Activated T-helper 1 cell treated with Interleukin-2 at 50 U/mL for 16 hours (primary cell): ENCODE results near the gene GHITM.
A peak's percentile ranks its signal among the peaks of the same experiment; 100 is the strongest.
"Not testable (repeated sequence)": the region's sequence is repeated elsewhere in the genome, so short reads cannot be mapped to it uniquely, and the experiment has no call there.

Experiments
- DNase-seq: peaks from one replicate; pipeline ENCODE4 v3.0.0-alpha.2; 2020; ENCODE audit warnings: low read depth

Gene GHITM

DNA sequence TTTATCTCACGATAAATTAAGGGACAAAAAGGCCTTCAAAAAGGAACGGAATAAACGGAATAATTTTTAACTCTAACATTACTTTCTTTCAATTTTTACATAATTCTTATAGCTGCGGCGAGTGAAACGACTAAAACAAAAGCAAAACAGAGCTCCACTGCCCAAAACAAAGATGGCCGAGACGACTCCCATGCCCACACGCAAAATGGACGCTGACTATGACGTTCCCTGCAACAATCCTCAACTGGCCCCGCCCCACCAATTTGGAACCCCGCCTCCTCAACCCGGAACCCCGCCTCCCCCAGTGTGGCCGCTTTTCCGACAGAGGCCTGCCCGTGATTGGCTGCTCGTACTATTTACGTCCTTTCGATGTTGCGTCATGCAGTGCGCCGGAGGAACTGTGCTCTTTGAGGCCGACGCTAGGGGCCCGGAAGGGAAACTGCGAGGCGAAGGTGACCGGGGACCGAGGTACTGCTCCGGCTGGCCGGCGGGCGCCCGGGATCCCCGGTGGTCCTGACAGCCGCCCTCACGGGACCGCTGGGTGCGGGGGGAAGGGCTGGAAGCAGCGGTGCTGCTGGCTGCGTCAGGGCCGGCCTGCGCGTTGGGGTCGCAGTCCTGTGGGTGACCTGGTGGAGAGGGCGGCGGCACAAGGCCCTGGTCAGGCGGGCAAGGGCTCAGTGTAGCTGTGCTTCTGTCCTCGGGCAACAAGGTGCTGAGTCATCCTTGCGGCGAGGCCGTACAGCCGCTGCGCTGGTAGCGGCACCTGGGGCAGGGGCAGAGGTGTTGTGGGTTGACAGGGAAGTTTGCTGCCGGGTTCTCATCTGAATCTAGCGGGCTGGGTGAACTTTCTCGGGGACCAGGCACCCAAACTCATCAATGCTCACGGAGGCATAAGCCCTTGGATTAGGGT lies at the start of gene GHITM:
Gene GHITM, plus strand, starts transcription at position 384 of the 910 bp plus-strand sequence. CDS start 1,992 bp downstream, outside the sequence.
- peak; percentile 98 for DNase-seq

- DNase-seq, result no peak
These were observed 43.4 kb upstream of the GHITM start for GRCh38 chr10:84095811-84096497.

DNA sequence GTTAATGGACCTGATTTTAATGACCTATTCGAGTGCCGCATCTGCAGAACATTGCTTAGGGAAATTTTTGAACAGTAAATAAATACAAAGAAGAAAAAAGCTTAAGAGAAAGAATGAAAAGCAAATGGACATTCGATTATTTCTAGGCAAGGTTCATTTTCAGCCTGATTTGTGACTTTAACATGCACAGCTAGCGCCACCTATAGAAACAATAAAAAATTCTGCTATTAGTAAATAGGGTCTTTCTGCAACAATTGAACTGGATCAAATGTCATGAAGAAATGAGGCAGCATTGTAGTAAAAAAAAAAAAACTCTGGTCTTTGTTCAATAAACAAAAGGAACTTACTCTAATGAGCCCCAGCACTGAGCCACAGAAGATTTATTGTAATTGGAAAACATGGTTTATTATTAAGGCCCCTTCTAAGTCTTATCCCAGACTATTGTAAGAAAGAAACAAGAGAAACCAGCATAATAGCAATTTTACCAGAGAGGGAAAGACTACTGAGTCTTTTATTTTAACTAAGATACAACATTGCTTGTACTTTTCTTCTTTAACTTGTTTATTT lies 41.4 kb upstream of the GHITM start:
- no peak for DNase-seq

- no peak for DNase-seq
These were observed 40.6 kb upstream of the GHITM start for GRCh38 chr10:84098667-84099066.

DNA sequence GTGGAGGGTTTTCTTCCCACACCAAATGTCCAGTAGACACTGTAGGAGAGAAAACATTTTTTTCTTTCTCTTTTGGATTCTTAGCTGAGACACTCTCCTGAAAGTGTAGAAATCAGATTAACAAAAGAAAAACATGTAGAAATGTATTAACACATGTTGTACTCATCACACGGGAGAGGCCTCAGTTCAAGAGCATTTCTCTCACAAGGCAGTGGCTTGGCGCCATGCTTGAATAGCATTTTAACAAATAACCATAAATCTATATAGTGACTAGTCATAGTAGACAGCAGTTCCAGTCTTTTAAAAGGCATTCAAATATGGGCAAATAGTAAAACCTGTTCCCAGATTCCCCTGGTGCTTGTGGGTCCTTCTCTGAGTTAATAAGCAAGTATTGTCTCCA lies 38.3 kb upstream of the GHITM start:
- no peak for DNase-seq

DNA sequence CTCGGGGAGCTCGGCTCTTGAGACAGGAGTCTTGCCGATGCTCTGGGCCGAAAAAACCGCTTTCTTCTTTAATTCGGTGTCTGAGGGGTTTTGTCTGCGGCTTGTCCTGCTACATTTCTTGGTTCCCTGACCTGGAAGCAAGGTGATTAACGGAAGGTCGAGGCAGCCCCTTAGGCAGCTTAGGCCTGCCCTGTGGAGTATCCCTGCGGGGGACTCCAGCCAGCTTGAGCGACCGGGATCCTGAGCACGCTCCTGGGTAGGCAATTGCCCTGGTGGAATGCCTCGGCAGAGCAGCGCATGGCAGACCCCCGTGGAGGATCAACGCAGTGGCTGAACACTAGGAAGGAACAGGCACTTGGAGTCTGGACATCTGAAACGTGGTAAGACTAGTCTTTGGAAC lies 30.5 kb upstream of the GHITM start:
- no peak for DNase-seq

GRCh38 chr10:84109772-84110171 lies 29.5 kb upstream of the GHITM start:
- not testable (repeated sequence) for DNase-seq

DNA sequence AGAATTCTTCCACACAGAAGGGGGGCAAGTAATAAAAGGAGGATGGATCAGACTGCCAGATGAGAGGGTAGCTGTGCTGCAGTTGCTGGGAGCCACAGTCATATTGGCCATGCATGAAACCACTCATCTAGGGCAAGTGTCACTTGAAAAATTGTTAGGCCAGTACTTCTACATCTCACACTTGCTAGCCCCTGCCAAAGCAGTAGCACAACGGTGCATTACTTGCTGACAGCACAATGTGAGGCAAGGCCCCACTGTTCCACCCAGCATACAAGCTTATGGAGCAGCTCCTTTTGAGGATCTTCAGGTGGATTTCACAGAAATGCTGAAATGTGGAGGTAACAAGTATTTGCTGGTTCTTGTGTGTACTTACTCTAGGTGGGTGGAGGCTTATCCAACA lies 25.8 kb upstream of the GHITM start:
- DNase-seq, result not testable (repeated sequence)

- no peak for DNase-seq
These were observed 25.1 kb upstream of the GHITM start for GRCh38 chr10:84114088-84114667.

DNA sequence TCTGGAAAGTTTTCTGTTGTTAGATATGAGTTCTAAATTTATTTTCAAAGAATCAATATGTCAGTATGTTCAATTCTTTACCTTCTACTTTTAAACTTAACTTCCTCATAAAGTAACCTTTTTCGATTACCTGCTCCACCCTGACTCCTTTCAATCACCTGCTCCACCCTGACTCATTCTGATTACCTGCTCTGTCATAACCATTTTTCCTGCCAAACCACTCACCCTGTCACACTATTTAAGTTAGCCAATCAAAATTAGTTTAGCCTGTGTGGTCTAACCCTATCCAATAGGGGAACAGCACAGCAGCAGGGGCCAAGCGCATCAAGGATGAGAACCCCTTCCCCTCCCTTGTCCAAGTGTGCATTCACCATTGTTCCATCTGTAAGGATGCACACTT lies 22.1 kb upstream of the GHITM start:
- DNase-seq, result not testable (repeated sequence)

- no peak for DNase-seq
These were observed 21.5 kb upstream of the GHITM start for GRCh38 chr10:84117686-84118394.

- DNase-seq, result no peak
These were observed 20.8 kb upstream of the GHITM start for GRCh38 chr10:84118395-84119006.

- no peak for DNase-seq
These were observed 15.9 kb upstream of the GHITM start for GRCh38 chr10:84123362-84123761.

DNA sequence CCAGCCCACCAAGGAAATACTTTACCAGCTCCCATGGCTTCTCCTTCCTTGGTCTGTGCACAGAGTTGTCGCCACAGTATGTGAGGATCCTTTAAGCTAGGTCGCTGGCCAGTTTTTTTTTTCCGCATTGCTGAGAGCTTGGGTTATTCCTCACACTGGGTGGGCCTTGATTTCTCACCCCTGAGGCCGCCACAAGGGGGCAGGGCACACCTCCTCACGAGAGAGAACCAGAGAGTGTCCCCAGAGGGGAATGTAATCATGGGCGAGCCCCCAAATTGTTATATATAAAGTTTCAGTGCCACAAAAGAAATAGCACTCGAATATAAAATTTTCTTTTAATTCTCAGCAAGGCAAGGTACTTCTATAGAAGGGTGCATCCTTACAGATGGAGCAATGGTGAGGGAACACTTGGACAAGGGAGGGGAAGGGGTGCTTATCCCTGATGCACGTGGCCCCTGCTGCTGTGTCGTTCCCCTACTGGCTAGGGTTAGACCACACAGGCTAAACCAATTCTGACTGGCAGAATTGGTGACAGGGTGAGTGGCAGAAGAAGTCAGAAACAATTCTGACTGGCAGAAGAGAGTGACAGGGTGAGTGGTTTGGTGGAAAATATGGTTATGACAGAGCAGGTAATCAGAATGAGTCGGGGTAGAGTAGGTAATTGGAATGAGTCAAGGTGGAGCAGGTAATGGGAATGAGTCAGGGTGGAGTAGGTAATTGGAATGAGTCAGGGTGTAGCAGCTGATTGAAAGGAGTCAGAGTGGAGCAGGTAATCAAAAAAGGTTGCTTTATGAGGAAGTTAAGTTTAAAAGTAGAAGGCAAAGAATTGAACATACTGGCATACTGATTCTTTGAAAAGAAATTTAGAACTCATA lies 13.2 kb upstream of the GHITM start:
- not testable (repeated sequence) for DNase-seq

DNA sequence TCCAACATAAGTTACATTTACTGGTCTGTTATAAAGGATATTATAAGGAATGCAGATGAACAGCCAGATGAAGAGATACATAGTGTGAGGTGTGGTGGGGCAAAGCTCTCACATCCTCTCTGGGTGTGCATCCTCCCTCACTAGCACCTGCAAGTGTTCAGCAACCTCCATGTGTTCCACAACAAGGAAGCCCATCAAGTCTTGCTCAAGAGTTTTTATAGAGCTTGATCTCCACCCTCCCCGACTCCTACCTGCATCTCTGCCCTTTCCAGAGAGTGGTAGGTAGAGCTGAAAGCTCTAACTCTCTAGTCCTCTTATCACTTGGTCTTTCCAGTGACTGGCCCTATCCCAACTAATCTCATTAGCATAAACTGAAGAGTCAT lies 12.5 kb upstream of the GHITM start:
- no peak for DNase-seq

GRCh38 chr10:84135836-84136235 lies 3.5 kb upstream of the GHITM start:
- DNase-seq, result no peak

GRCh38 chr10:84137811-84138210 lies 1.5 kb upstream of the GHITM start:
- no peak for DNase-seq

DNA sequence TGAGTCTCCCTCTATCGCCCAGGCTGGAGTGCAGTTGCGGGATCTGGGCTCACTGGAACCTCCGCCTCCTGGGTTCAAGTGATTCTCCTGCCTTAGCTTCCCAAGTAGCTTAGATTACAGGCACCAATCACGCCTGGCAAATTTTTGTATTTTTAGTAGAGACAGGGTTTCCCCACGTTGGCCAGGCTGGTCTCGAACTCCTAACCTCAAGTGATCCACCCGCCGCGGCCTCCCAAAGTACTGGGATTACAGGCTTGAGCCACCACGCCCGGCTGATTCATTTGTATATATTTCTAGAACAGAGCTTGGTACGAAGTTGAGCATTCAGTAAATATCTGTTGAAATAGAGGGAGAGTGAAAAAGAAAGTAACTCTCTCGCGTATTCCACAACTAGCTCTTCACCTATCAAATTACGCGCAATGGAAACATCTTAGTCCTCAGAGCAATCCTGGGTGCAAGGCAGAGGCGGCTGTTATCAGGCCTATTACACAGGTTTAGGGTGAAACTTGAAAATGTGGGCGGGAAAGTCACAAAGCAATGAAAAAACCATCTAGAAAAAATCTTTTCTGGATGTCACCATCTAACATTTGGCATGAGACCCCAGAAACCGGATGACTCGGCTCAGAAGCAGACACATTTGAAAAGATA lies 707 bp upstream of the GHITM start:
- DNase-seq, result peak; percentile 9

GRCh38 chr10:84140036-84140379 lies 699 bp downstream of the GHITM start:
- DNase-seq, result no peak

DNA sequence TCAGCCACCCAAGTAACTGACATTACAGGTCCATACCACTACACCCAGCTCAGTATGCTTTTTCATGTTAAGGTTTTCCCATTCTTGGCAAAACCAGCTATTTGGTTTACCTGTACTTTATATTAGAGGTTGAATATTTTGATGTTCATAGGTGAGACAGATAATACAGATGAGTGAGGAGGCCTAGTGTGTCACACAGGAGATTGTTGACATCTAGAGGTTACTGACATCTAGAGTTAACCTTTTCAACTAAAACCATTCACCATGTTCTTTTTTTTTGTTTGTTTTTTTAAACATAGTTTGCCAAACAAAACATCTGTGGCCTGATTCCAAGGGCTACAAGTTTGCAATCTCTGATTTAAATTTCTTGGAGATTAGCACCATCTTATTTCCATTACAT lies 8.0 kb downstream of the GHITM start:
- DNase-seq, result no peak
